SHP77 (cell line): ENCODE data around the gene FBXL12.
A peak's percentile ranks its signal among the peaks of the same experiment; 100 is the strongest.
"Not testable (repeated sequence)": the region's sequence is repeated elsewhere in the genome, so short reads cannot be mapped to it uniquely, and the experiment has no call there.

ENCODE experiments used
- DNase-seq, 2 experiments: peaks; one replicate each; lab custom pipeline; 2025; lab: John Stamatoyannopoulos, UW

FBXL12 gene, protein sequence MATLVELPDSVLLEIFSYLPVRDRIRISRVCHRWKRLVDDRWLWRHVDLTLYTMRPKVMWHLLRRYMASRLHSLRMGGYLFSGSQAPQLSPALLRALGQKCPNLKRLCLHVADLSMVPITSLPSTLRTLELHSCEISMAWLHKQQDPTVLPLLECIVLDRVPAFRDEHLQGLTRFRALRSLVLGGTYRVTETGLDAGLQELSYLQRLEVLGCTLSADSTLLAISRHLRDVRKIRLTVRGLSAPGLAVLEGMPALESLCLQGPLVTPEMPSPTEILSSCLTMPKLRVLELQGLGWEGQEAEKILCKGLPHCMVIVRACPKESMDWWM

DNA sequence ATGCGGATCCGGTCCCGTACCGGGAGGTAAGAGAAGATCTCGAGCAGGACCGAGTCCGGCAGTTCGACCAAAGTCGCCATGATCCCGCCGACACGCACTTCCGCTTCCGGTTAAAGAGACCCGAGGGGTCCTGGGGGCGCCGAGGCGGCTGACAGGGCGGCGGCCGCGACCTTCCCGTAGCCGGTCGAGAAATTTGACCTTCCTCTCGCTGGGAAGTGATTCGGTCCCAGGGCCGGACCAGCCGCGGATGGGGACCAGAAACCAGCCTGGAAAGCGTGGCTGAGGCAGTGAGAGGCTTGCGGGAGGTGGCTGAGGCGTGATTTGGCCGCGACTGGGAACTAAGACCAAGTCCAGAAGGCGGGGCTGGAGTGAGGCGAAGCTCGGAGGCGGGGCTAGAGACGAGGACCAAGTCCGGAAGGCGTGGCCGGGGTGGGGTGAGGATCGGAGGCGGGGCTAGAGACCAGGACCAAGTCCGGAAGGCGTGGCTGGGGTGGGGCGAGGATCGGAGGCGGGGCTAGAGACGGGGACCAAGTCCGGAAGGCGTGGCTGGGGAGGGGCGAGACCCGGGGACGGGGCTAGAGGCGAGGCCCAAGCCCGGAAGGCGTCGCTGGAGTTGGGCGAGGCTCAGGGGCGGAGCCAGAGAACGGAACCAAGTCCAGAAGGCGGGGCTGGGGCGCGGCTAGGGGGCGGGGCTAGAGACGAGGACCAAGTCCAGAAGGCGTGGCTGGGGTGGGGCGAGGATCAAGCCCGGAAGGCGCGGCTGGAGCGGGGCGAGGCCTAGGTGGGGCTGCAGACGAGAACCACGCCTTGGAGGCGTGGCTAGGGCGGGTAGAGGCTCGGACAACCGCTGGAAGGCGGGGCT is at the start of gene FBXL12:
Gene FBXL12, minus strand, starts transcription at position 346 of the 862 bp plus-strand sequence. Its CDS starts 266 bp downstream, at position 80.
- DNase-seq = peak; percentile 98 to 100

- no peak for DNase-seq
These were observed 47.0 kb upstream of the FBXL12 start for GRCh38 chr19:9865732-9866501.

GRCh38 chr19:9863759-9864158 is 44.9 kb upstream of the FBXL12 start:
- no peak for DNase-seq

GRCh38 chr19:9862938-9863337 is 44.1 kb upstream of the FBXL12 start:
- DNase-seq = no peak

DNA sequence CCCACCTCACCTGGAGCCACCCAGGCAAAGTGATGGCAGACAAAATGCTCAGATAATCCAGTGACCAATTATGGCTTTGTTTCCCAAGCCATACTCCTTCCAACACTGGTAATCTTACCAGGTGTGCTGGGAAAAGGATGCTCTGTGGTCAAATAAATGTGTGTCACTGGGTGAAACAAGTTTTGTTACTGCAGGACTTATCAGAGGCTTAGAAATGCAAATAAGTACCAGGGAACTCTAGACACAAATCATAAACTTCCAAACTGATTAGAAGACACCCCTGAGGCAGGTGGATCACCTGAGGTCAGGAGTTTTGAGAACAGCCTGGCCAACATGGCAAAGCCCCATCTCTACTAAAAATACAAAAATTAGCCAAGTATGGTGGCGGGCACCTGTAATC is 42.6 kb upstream of the FBXL12 start:
- no peak for DNase-seq

DNA sequence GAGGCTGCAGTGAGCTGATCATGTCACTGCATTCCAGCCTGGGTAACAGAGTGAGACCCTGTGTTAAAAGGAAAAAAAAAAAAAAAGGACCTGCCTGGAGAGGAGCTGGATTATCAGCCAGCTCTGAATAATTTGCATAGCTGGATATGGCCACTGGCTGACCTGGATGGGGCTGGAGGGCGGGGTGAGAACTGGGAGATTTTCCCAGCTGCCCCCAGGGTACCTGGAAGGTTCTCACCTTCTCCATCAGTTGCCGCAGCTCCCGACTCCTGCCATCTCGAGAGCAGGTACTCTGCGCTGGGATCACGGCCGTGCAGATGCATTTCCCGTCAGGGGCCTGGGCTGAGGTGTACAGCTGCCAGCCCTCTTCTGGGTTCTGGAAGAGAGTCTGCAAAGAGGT is 41.5 kb upstream of the FBXL12 start:
- no peak for DNase-seq

DNA sequence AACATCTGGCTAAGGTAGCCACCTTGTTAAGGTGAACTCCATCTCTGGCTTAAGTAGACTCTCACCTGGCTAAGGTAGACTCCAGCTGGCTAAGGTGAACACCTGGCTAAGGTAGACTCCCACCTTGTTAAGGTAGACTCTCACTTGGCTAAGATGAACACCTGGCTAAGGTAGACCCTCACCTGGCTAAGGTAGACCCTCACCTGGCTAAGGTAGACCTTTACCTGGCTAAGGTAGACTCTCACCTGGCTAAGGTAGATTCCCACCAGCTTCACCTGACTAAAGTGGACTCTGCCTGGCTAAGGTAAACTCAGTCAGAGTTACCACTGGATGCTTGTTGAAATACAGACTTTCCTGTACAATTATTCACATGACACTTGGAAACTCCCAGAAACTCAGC is 39.9 kb upstream of the FBXL12 start:
- DNase-seq = no peak

DNA sequence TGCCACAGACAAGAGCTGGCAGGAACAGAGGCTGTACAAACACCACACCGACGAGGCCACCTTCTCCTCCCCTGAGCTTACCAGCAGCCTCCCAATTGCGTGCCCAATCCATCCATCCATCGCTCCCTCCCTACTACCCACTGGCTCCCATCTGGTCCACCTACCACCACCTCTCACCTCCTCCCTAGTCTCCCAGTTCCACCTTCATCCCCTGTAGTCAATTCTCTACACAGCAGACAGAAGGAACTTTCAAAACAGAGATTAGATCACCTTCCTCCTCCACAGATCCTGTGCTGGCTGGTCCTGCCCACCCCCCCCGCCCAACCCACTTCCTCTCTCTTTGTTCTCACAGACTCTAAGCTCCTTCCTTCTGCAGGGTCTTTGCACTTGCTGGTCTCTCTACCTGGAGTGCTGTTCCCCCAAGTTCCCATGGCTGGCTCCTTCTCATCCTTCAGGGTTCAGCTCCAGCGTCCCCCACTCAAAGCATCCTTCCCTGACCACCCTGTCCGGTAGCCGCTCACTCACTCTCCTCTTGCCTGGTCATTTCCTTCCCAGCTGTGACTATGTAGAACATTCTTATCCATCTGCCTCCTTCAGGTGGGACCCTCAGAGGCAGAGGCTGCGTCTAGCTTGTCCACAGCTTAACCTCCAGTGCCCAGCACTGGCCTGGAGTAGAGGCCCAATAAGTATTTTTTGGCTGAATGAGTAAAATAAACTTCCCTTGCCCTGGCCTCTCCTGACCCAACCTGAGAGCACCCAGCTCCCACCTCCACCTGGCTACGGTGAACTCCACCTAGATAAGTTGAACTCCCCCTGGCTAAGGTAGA is 39.3 kb upstream of the FBXL12 start:
- no peak for DNase-seq

- DNase-seq = no peak
These were observed 38.3 kb upstream of the FBXL12 start for GRCh38 chr19:9857076-9857721.

DNA sequence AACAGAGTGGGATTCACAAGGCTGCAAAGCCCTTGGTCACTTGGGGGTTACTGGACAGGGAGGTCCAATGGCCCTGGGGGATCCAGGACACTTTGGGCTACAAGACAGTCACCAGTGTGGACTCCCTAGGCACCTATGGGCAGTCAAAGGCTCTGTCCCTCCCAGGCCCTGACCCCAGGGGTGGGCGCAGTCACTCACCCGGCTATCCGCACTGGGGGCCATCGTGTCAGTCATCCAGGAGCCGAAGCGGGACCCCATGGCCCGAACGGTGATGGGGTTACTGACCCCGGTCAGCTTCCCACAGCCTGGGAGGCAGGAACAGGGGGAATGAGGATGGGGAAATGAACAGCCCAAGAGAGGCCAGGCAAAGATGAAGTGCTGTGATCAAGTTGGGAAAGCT is 37.7 kb upstream of the FBXL12 start:
- DNase-seq = no peak

- no peak for DNase-seq
These were observed 35.5 kb upstream of the FBXL12 start for GRCh38 chr19:9854282-9854846.

DNA sequence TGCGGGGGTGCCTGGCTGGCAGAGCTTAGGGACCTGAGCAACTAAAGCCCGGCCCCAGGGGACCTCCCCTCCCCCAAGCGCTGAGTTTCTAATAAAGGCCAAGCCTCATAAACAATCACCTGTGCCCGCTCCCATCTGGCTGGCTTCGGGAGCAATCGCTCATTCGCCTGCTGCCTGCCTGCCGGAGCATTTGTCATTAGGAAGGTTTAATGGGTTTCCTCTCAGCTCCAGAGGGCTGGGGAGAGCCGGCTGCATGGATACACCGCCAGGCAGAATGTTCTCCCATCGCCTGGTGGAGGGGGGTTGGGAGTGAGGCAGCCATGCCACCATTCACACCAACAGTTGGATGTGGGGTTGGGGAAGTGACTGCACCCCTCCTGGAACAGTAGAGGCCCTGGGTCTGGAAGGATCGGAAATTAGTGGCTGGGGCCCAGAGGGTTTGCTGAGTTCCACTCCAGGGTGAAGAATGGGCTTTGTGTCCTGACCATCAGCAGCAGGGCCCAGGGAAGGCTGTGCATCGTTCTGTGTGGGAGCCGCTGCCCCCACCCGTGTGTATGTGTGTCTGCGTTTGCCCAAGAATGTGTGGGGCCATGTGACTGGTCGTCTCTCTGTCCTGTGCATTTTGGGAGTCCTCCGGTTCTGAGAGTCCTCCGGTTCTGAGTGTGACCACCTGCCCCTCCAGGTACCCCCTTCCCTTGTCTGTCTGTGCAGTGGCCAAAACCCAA is 31.5 kb upstream of the FBXL12 start:
- DNase-seq = no peak

GRCh38 chr19:9849791-9850190 is 30.9 kb upstream of the FBXL12 start:
- no peak for DNase-seq

- no peak for DNase-seq
These were observed 29.9 kb upstream of the FBXL12 start for GRCh38 chr19:9848762-9849161.

- no peak for DNase-seq
These were observed 29.2 kb upstream of the FBXL12 start for GRCh38 chr19:9848060-9848459.

DNA sequence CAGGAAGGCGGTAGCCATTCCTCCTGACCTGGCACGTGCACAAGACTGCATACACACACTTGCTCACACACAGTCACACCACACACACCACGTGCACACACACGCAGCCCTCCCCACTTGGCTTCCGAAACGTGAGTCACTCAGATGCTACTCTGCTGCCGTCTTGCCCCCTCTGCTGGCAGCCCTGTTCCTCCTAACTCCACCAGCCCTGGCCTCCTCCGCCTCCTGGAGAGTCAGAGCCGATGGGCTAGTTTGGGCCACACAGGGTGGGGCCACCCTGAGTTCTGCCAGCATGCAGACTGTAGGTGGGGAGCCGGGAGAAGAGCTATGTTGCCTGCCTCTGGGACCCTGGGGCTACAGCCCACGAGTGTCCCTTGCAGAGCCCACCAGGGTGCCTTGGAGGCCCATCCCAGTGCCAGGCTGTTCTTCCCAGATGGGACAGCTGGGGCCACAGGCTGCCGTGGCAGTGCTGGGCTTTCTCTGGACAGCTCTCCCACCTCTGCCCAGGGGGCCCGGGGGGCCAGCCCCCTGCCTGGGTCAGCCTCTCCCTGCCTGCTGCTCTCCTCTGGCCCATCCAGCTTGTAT is 28.3 kb upstream of the FBXL12 start:
- no peak for DNase-seq

GRCh38 chr19:9843626-9844273 is 24.9 kb upstream of the FBXL12 start:
- not testable (repeated sequence) for DNase-seq

- no peak for DNase-seq
These were observed 24.2 kb upstream of the FBXL12 start for GRCh38 chr19:9842834-9843625.
